ENCODE results near the gene TRIO.

The TRIO gene

GRCh38 chr5:14254686-14255085, 111.5 kb downstream of the TRIO start:
- DNase-seq (ENCODE audit: low read depth, low spot score) = no peak
- H3K27ac ChIP-seq = no peak overlapping the region

- no peak for DNase-seq (ENCODE audit: low read depth, low spot score)
Observed at GRCh38 chr5:14256026-14256690, 113.0 kb downstream of the TRIO start.

GRCh38 chr5:14256756-14257393, 113.7 kb downstream of the TRIO start:
- no peak for DNase-seq (ENCODE audit: low read depth, low spot score)
- no peak overlapping the region for H3K27ac ChIP-seq

More at GRCh38 chr5:14256026-14256690, 113.0 kb downstream of the TRIO start:
- no peak overlapping the region for H3K27ac ChIP-seq

- H3K27ac ChIP-seq = no peak overlapping the region
- DNase-seq (ENCODE audit: low read depth, low spot score) = no peak
Observed at GRCh38 chr5:14257995-14258403, 114.9 kb downstream of the TRIO start.

- no peak overlapping the region for H3K27ac ChIP-seq
- DNase-seq (ENCODE audit: low read depth, low spot score) = no peak
Observed at GRCh38 chr5:14258840-14259239, 115.7 kb downstream of the TRIO start.

GRCh38 chr5:14260637-14261036, 117.5 kb downstream of the TRIO start:
- no peak for DNase-seq (ENCODE audit: low read depth, low spot score)
- no peak overlapping the region for H3K27ac ChIP-seq

- H3K27ac ChIP-seq = no peak overlapping the region
Observed at GRCh38 chr5:14261235-14261634, 118.1 kb downstream of the TRIO start.

GRCh38 chr5:14261856-14262611, 118.9 kb downstream of the TRIO start:
- no peak for DNase-seq (ENCODE audit: low read depth, low spot score)
- peak overlapping the region; percentile 78 for H3K27ac ChIP-seq

More at GRCh38 chr5:14261235-14261634, 118.1 kb downstream of the TRIO start:
- DNase-seq (ENCODE audit: low read depth, low spot score) = no peak

- H3K27ac ChIP-seq = peak overlapping the region; percentile 78
- DNase-seq (ENCODE audit: low read depth, low spot score) = no peak
Observed at GRCh38 chr5:14263113-14263512, 120.0 kb downstream of the TRIO start.

GRCh38 chr5:14263699-14264098, 120.6 kb downstream of the TRIO start:
- peak; percentile 20 for DNase-seq (ENCODE audit: low read depth, low spot score)
- H3K27ac ChIP-seq = peak overlapping the region; percentile 78

- H3K27ac ChIP-seq = peak overlapping the region; percentile 78
- peak; percentile 75 for DNase-seq (ENCODE audit: low read depth, low spot score)
Observed at GRCh38 chr5:14264605-14265316, 121.6 kb downstream of the TRIO start.

GRCh38 chr5:14265570-14265969, 122.4 kb downstream of the TRIO start:
- peak overlapping the region; percentile 78 for H3K27ac ChIP-seq
- DNase-seq (ENCODE audit: low read depth, low spot score) = peak; percentile 39

GRCh38 chr5:14266171-14266570, 123.0 kb downstream of the TRIO start:
- H3K27ac ChIP-seq = peak overlapping the region; percentile 78
- DNase-seq (ENCODE audit: low read depth, low spot score) = no peak

- no peak for DNase-seq (ENCODE audit: low read depth, low spot score)
- H3K27ac ChIP-seq = peak overlapping the region; percentile 78
Observed at GRCh38 chr5:14266686-14267085, 123.5 kb downstream of the TRIO start.

- no peak for DNase-seq (ENCODE audit: low read depth, low spot score)
- peak overlapping the region; percentile 78 for H3K27ac ChIP-seq
Observed at GRCh38 chr5:14267166-14267838, 124.2 kb downstream of the TRIO start.

GRCh38 chr5:14267991-14268708, 125.0 kb downstream of the TRIO start:
- peak; percentile 51 for DNase-seq (ENCODE audit: low read depth, low spot score)
- peak overlapping the region; percentile 78 for H3K27ac ChIP-seq

GRCh38 chr5:14268738-14269137, 125.6 kb downstream of the TRIO start:
- H3K27ac ChIP-seq = peak overlapping the region; percentile 78

GRCh38 chr5:14269395-14269794, 126.3 kb downstream of the TRIO start:
- peak overlapping the region; percentile 78 for H3K27ac ChIP-seq
- no peak for DNase-seq (ENCODE audit: low read depth, low spot score)

More at GRCh38 chr5:14268738-14269137, 125.6 kb downstream of the TRIO start:
- DNase-seq (ENCODE audit: low read depth, low spot score) = no peak

- peak overlapping the region; percentile 78 for H3K27ac ChIP-seq
- no peak for DNase-seq (ENCODE audit: low read depth, low spot score)
Observed at GRCh38 chr5:14270209-14270702, 127.1 kb downstream of the TRIO start.
